GM21360 (cell line): ENCODE measurements around the gene TRMT61B.
A peak's percentile ranks its signal among the peaks of the same experiment; 100 is the strongest.

Source experiments
- ATAC-seq: cut with Tn5 transposase; IDR thresholded peaks from one replicate; pipeline ENCODE4 v1.9.1; 2021; ENCODE audit warnings: mild to moderate bottlenecking, moderate library complexity; ENCODE audit not compliant: unreplicated experiment

TRMT61B gene

DNA sequence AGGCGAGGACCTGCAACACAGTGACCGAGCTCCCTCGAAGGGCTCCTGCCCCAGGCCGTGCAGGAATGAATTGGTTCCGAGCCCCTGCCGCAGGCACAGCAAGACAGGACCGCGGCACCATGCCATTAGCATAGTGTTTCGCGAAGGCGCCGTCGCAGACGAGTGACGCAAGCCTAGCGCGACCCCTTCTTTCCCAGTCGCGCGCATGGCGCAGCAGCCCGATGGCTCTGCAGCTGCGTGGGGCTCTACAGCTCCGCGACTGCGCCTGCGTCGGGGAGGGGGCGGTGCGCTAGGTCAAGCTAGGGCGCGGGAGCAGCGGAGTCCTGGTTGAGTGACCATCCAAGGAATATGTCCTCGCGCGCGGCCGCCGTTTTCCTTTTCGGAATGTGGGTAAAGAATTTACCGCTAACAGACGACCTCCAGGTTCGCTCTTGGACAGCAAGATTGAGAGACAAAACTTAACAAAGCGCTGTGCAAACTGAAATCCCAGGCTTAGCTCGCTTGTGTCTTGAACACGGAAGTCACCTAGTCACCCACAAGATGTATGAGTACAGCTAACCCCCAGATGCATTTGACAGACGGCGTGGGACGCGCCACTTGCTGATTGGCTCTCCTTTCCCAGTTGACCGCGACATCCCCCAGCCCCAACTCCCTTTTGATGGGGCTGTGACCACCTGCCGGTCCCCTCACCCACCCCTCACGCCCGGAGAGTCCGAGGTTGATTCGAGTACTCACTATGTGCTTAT lies at the start of gene TRMT61B:
TSS of gene TRMT61B (minus strand) at position 164 of the 746 bp plus-strand sequence. CDS start at position 132, 32 bp downstream.
- peak; percentile 83 for ATAC-seq

DNA sequence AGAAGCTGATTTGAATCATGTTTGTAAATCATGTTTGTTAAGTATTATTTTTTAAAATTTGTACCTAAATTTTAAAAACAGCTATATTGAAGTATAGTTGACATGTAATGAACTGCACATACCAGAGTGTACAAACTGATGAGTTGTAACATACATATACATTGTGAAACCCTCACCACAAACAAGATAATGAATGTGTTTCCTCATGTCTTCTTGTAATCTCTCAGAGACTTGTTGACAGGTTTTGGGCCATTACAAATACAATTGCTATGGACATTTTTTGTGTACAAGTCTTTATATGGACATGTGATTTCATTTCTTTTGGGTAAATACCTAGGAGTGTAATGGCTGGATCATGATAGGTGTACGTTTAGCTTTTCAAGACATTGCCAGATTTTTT lies 45.8 kb upstream of the TRMT61B start:
- ATAC-seq: no peak

DNA sequence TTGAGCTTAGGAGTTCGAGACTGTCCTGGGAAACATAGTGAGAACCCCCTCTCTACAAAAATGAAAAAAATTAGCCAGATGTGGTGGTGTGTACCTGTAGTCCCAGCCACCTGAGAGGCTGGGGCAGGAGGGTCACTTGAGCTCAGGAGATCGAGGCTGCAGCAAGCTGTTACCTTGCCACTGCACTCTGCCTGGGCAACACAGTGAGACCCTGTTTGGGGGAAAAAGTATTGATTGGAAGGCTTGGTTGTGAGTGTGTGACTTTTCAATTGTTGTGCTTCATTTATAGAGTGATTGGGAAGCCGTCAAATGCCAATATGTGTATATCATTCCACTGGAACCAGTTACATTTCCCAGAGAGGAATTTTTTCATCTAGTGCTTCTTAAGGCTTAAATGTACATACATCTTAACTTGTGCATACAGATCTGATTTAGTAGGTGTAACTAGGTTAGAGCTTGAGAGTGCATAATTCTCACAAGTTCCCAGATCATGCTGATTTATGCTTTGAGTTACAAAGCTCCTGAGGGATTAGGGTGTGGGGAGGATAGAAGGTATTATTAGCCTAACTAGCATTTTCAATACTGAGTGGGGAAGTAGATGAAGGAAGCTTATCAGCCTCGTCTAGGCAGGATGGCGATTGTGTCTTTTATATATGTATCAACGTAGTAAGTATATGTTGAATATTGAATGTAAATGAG lies 39.7 kb upstream of the TRMT61B start:
- no peak for ATAC-seq

DNA sequence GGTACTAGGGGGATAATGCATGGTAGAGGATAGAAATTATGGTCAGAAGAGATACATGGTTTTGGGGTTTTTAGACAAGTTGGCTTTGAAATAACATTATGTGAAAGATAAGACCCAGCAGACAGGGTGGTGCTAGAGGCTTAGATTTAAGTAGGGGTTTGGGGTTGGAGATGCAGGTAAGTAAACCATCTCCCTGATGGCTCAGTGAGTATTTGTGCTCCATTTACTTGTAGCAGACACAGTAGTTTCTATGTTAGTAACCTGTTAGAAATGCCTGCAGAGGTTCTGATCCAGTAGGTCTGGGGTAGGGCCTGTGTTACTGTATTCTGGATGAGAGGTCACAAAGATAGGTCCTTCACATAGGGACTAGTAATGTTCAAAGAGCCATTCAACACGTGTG lies 38.1 kb upstream of the TRMT61B start:
- no peak for ATAC-seq

DNA sequence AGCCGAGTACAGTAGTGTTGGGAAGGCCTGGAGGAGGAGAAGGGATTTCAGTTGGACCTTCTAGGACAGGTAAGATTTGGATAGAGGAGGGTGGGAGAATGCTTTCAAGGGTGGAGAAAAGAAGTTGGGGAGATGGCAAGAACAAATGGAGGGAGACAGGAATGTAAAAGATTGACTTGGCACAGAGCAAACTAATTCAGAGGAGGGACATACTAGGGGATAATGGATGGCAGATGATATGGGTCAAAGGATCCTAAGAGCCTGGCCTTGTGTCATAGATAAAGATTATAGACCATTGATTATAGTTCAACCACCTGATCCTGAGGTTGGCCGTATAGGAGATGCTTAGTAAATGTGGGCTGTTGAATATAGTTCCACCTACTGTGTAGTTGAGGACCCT lies 36.7 kb upstream of the TRMT61B start:
- ATAC-seq: no peak

DNA sequence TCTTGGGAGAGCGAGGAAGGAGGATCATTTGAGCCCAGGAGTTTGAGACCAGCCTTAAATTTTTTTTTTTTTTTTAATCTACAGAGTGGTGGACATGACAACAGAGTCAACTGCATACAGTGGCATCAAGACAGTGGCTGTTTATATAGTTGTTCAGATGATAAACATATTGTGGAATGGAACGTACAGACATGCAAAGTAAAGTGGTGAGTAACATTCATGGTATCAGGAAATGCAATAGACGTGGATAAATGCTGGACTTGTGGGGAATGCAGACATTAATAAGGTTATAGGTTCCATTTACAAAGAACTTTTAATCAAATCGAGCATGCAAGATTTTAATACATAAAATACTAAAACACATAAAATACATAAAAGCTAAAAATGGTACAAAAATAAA lies 36.3 kb upstream of the TRMT61B start:
- ATAC-seq: no peak

DNA sequence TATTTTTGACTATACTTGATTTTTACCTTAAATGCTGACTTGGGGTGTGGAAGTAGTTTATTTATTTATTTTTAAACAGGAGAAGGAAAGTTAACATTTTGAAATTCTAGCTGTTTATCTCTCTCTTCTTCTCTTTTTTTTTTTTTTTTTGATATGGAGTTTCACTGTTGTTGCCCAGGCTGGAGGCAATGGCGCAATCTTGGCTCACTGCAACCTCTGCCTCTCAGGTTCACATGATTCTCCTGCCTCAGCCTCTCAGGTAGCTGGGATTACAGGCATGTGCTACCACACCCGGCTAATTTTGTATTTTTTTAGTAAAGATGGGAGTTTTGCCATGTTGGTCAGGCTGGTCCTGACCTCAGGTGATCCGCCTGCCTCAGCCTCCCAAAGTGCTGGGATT lies 35.4 kb upstream of the TRMT61B start:
- no peak for ATAC-seq

DNA sequence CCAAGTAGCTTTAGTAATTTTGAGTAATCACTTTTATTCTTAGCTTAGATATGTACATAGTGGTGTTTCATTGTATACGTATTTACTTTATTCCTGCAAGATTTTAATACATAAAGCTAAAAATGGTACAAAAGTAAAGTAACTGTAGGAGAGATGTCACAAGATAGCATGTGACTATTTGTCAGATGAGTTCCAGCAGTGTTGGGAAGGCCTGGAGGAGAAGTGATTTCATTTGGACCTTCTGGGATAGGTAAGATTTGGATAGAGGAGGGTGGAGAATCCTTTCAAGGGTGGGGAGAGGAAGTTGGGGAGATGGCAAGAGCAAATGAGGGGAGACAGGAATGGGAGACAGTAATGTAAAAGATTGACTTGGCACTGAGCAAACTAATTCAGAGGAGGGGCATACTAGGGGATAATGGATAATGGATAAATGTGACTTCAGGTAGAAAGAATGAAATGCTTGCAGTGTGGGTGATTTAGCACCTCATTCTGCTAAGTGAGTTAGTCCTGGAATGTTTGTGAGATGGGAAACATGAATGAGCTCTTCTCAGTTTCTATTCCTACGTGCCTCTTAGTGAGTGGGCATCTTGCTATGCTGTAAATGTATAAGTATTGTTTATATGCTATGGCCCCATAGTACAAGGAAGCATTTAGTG lies 34.8 kb upstream of the TRMT61B start:
- no peak for ATAC-seq

DNA sequence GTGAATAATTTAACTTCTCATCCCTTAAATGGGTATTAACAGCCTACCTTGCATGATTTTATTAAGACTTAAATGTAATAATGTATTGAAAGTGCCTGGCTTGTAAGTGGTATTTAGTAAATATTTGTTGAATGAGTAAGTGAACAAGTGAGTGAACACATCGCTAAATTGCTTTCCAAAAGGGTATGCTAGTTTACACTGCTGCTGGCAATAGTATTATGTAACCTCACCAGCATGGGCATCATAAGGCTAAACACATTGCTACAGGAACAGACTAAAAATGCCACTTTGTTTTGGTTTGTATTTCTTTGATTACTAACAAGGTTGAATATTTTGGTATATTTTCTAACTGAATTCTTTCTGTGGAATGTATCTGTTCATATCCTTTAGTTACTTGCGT lies 34.2 kb upstream of the TRMT61B start:
- ATAC-seq: no peak

DNA sequence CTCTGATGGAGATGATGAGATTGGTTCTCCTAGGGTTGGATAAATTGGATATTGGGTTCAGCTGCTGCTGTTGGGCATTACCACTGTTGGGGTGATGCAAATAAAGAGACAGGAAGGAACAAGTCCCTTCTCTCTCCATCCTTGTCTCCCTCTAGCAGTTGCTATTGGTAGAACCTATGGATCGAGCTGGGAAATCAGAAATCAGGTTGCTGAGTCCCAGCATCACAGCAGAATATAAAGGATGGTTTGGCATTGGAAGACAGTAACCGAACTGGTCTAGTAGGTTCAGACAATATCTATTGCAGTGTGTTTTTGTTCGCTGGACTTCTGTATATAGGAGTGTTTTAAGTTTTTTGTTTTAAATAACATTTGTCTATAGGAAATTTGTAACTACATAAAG lies 32.5 kb upstream of the TRMT61B start:
- no peak for ATAC-seq

DNA sequence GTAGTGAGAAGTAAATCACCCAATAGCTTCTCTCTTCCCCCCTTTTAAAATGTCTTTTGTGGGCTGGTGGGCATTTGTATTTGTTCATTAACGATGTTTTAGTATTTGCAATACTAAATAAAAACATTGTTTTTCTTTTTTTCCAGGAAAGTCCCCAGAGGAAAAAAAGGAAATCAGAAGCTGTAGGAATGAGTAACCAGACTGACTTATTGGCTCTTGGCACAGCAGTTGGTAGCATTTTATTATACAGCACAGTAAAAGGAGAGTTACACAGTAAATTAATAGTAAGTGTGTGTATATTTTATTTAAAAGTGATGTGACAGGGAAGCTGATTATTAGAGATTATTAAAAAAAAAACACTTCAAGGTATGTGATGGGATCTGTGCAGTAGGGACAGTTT lies 31.7 kb upstream of the TRMT61B start:
- ATAC-seq: no peak

DNA sequence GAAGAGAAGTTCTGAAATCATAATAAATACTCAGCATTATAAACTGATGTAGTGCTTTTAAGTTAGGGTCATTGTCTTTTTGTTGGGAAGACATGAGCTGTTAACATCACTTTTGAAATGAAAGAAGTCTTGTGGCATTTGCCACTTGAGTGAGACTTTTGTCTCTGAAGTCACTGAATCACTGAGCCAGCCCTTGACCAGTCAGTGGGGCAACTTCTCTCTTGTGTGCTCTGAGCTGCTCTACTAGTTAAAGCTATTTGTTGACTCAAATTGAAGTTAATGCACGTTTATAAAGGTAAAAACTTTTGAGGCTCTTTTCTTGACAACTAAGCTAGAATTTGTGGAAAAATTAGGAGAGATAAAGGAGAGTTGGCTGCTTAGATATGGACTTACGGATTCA lies 31.1 kb upstream of the TRMT61B start:
- ATAC-seq: no peak

DNA sequence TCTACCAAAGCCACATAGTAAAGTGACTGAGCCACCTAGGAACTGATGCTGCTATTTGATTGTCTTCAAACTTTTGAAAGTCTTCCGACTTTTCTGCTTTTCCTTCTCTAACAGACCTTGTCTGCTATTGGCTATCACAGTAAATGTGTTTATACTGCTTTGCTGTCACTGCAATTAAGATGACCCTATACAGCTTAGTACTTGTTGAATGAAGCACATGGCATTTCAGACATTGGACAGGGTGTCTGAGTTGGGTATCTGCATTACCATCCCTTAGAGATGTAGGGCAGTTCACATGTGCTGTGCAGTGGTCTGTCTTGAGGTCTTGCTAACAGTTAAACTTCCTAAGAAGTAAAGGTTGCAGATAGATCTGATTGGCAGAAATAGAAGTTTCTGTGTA lies 27.9 kb upstream of the TRMT61B start:
- no peak for ATAC-seq

DNA sequence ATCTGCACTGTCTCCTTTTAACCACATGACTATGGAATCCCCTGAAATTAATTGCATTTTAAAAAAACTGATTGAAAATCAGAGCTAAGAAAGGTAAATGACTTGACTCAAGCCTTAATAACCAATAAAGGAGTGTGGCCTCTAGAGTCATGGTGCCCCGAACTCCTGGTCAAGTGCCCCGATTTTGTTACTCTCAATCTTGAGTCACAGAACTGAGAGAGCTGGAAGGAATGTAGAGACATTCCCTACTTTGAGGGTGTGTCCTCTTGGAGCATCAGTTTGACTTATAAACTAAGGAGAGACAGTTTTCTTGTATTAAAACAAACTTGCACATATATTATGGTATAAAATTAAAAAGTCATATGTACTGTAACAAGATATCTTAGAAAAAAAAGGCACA lies 26.8 kb upstream of the TRMT61B start:
- ATAC-seq: no peak

DNA sequence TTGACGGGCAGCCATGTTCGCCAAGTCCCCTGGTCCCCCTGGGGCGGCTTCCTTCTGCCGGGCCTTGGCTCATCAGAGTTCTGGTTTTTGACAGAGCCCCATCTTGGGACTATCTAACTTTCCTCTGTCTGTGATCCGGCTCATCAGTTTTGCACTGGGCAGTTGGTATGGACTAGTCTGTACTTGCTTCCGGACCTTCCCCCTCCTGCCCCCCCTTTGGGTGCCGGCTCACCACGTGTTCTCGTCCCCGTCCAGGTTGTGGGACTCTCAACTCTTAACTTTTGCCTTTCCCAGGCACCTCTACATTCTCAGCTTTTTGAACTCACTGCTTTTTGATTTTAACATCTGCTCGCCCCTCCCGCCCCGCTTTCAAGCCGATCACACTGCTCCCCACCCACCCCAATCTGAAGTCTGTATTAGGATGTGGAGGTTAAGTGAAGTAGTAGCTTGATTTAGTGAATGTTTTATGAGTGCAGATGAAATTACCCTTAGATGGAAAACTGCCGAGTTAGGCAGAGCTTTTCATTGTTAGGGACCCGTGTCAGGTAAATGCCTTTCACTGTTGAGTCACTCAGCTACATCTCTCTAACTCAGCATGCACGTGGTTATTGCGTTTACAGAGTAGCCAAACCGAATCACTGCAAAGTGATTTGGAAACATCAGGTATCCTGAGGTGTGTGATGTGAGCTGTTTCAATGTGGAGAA lies 25.2 kb upstream of the TRMT61B start:
- no peak for ATAC-seq

DNA sequence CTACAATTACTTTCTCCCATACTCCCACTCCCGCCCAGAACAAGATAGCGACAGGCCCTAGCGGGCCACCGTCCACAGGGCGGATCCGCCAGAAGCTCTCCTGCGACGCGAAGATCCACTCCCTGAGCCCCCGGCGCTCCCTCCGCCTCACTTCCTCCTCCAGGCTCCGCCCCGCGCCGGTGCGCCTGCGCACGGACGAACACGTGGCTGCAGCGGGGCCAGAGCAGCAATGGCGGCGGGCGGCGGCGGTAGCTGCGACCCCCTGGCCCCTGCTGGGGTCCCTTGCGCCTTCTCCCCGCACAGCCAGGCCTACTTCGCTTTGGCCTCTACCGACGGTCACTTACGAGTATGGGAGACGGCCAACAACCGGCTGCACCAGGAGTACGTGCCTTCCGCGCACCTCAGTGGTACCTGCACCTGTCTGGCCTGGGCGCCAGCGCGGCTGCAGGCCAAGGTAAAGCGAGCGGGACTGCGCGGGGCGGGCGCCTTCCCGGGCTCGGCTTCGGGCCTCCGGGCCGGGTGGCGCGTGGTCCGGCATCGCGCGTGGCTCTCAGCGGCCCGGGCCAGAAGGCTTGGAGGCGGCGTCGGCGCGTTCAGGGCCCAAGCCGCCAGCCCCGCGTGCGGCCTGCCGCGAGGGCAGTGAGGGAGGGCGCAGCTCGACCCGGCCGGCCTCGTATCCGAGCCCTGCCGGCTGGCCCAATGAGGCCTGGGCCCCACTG lies 24.5 kb upstream of the TRMT61B start, which contains the start of gene WDR43:
TSS of gene WDR43 (plus strand) at position 198 of the 719 bp plus-strand sequence. CDS start at position 230, 32 bp downstream.
- ATAC-seq: peak; percentile 79

DNA sequence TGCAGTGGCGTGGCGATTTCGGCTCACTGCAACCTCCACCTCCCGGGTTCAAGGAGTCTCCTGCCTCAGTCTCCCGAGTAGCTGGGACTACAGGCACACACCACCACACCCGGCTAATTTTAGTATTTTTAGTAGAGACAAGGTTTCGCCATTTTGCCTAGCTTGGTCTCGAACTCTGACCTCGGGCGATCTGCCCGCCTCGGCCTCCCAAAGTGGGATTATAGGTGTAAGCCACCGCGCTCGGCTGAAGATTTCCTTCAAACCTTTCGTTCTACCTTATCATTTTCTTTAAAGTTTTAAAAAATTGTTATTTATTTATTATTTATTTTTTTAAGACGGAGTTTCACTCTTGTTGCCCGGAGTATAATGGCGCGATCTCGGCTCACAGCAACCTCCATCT lies 23.4 kb upstream of the TRMT61B start:
- ATAC-seq: no peak

DNA sequence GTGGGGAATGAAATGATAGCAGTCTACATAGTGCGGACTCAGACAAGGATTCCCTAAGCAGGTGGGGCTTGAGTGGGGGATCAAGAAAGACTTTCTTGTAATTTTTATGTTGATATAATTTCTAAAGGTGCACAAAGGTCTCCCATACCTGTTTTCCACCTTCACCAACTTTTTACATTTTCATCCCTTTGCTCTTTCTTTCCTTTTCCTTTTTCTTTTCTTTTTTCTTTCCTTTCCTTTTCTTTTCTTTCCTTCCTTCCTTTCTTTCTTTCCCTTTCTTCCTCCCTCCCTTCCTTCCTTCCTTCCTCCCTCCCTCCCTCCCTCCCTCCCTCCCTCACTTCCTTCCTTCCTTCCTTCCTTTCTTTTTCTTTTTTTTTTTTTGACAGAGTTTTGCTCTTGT lies 10.1 kb upstream of the TRMT61B start:
- ATAC-seq: no peak

DNA sequence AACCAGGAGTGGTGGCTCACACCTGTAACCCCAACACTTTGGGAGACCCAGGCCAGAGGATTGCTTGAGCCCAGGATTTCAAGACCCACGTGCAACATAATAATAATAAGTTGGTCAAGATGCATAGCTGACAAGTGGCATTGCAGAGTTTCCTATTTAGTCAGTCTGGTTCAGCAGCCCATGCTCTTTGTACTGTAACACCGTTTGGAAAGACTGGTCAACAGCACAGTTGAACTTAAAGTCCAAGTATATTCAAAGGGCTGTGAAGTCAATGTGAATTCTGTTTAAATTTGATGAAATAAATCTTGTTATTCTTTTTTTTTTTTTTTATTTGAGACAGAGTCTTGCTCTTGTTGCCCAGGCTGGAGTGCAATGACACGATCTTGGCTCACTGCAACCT lies 1.5 kb upstream of the TRMT61B start:
- no peak for ATAC-seq

DNA sequence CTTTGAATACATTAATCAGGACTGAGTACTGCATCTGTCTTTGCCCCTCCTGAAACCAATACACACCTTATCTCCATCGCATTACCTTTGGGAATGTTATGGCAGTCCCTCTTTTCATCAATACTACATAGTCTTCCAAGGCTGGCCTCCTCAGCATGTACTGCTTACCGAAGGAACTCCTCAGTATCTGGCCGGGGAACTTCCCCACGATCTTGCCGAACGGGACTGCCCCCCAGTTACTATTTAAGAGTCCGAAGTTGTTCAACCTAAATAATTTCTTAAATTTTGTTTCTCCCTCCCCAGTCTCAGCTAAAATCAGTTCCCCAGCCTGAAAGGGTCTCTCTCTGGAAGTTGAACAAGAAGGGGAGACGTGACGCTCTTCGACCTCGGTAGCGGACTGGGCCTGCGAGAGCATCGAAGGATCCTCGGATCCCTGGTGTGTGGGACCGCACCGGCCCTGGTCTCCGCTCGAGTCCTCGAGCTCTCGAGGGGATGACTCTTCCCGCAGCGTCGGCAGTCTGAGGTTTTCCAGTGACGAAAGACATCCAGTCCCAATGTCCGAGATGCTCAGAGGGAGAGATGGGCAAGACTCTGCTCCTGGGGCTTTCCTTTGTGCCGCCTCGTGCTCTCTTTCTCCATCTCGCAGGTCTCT lies 489 bp downstream of the TRMT61B start:
- ATAC-seq: peak; percentile 22
